OCI-LY7 (cell line): Measurements from ENCODE around the gene MAST1. TPM values are rescaled to one million over a fixed set of nuclear protein-coding genes. Genes with fewer than 3 reads are reported as not detected.

Experiments
- BruUV-seq: library from RNA; stranded (reverse); fragments of 400-500 nt; replicated peaks from 2 replicates; lab custom pipeline; 2021; lab: Mats Ljungman, UMichigan
- CTCF ChIA-PET: fragments of 300-600 bp; sonication (Branson Sonifier 250); formaldehyde crosslinking; loops from one replicate; lab custom pipeline; 2022; ENCODE audit warnings: antibody characterized with exemption; ENCODE audit not compliant: unreplicated experiment; lab: Charles Lee
- POLR2A ChIA-PET: fragments of 300-600 bp; sonication (Branson Sonifier 250); formaldehyde crosslinking; loops from one replicate; lab custom pipeline; 2022; ENCODE audit warnings: antibody characterized with exemption; lab: Charles Lee
- DNase-seq: peaks from one replicate; pipeline ENCODE4 v3.0.0-alpha.2; 2015; ENCODE audit warnings: low spot score
- H2AFZ ChIP-seq: fragments of 200-600 bp; sonication (generic), shearing (Covaris generic); 2 replicates; pipeline ENCODE4 v1.6.1; 2014; ENCODE audit warnings: mild to moderate bottlenecking, antibody characterized with exemption, low read length, moderate library complexity
- H3K27ac ChIP-seq: fragments of 200-600 bp; sonication (generic); 2 replicates; pipeline ENCODE4 v1.5.1; 2014; ENCODE audit warnings: mixed run types, low read depth, mild to moderate bottlenecking, moderate library complexity, low read length, inconsistent platforms; ENCODE audit not compliant: poor library complexity, severe bottlenecking
- H3K36me3 ChIP-seq: fragments of 200-600 bp; sonication (generic); 2 replicates; pipeline ENCODE4 v1.6.1; 2014; ENCODE audit warnings: mild to moderate bottlenecking, antibody characterized with exemption, low read length, moderate library complexity, mixed read lengths; ENCODE audit not compliant: insufficient read depth
- H3K4me1 ChIP-seq: fragments of 200-600 bp; sonication (generic); 2 replicates; pipeline ENCODE4 v1.5.1; 2014; ENCODE audit warnings: mild to moderate bottlenecking, low read length; ENCODE audit not compliant: insufficient read depth, poor library complexity, severe bottlenecking
- H3K4me2 ChIP-seq: fragments of 200-600 bp; sonication (generic); 2 replicates; pipeline ENCODE4 v1.6.1; 2014; ENCODE audit warnings: mild to moderate bottlenecking, low read length
- H3K4me3 ChIP-seq: fragments of 200-600 bp; sonication (generic); 2 replicates; pipeline ENCODE4 v1.5.1; 2014; ENCODE audit warnings: mild to moderate bottlenecking, low read depth, low read length; ENCODE audit not compliant: poor library complexity, severe bottlenecking
- H3K79me2 ChIP-seq: fragments of 200-600 bp; sonication (generic); 2 replicates; pipeline ENCODE4 v1.6.1; 2016; ENCODE audit warnings: low read depth, mild to moderate bottlenecking, low read length, moderate library complexity, mixed read lengths; ENCODE audit not compliant: insufficient read depth
- H3K9me2 ChIP-seq: fragments of 200-600 bp; sonication (generic); 2 replicates; pipeline ENCODE4 v1.6.1; 2016; ENCODE audit warnings: mild to moderate bottlenecking, low read length, mixed read lengths; ENCODE audit not compliant: insufficient read depth
- H3K9me3 ChIP-seq: fragments of 200-600 bp; sonication (generic); 2 replicates; pipeline ENCODE4 v1.6.1; 2014; ENCODE audit warnings: mild to moderate bottlenecking, mixed run types, low read length, mixed read lengths
- H4K20me1 ChIP-seq: fragments of 200-600 bp; sonication (generic); 2 replicates; pipeline ENCODE4 v1.6.1; 2014; ENCODE audit warnings: mild to moderate bottlenecking, antibody characterized with exemption, low read length, moderate library complexity, mixed read lengths; ENCODE audit not compliant: insufficient read depth
- EZH2phosphoT487 ChIP-seq: fragments of 200-600 bp; sonication (generic); IDR thresholded peaks from 2 replicates; pipeline ENCODE4 v1.6.1; 2018; ENCODE audit warnings: low read depth, borderline replicate concordance, mild to moderate bottlenecking, mixed run types, antibody characterized with exemption, low read length, moderate library complexity, mixed read lengths
- intact Hi-C: fragments of 100-400 bp; cut with micrococcal nuclease; formaldehyde crosslinking; loops from one replicate; pipeline ENCODE4 v1.10.0; 2022; ENCODE audit not compliant: unreplicated experiment
- total RNA-seq, 2 experiments: library from RNA; depleted of rRNA in 1 of 2; stranded (reverse); fragments of >200 nt in 1 of 2; shearing (Covaris generic) in 1 of 2; gene quantifications; 2 replicates each; pipeline ENCODE4 v1.2.3, GENCODE V29; 2014 to 2022
- TF ChIP-seq, protein P1 (sequence below): fragments of 200-600 bp; sonication (generic); conservative IDR thresholded peaks from 2 replicates; pipeline ENCODE4 v1.5.1; 2014; ENCODE audit warnings: mild to moderate bottlenecking, antibody characterized with exemption, low read length, moderate library complexity, mixed read lengths

Gene MAST1
- total RNA-seq, 2 experiments from 2014 or later = 9.1 to 21.1 TPM

DNA sequence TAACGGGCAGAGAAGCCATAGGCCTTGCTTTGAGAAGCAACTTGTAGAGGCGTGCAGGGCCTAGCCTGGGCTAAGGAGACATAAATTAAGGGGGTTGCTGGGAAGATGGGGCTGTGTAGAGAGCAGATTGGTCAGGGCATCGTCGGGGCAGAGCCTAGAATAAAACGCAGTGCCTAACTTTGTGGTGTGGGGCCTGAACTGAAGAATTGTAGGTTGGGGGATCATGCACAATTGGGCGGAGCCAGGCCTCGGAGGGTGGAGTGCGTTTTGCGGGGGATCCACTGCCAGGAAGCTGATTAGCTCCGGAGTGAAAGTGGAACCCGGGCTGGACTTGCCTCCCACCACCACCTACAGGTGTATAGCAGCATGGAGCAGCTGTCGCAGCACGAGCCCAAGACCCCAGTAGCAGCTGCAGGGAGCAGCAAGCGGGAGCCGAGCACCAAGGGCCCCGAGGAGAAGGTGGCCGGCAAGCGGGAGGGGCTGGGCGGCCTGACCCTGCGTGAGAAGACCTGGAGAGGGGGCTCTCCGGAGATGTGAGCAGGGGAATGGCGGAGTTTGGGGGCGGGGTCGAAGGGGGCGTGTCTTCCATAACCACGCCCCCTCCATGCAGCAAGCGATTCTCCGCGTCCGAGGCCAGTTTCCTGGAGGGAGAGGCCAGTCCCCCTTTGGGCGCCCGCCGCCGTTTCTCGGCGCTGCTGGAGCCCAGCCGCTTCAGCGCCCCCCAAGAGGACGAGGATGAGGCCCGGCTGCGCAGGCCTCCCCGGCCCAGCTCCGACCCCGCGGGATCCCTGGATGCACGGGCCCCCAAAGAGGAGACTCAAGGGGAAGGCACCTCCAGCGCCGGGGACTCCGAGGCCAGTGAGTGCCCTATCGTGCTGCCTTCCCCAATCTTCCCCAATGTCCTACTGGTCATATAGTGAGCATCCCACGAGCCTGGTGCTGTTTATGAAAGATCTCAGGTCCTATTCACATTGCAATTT, 29.1 kb downstream of the MAST1 start:
- Histone ChIP-seq H3K9me2 (no peaks in the 10 kb centered on the region), H4K20me1 (no peaks in the 10 kb centered on the region), H3K4me3 (peak overlapping the region; percentile 68), H3K4me1 (peaks cover 14% of the 10 kb centered on the region), H3K36me3 (no peaks in the 10 kb centered on the region), H3K27ac (peak overlapping the region; percentile 16), H3K4me2 (peak overlapping the region; percentile 94), H2AFZ (peak overlapping the region; percentile 87), H3K9me3 (no peaks in the 10 kb centered on the region), H3K79me2 (no peaks in the 10 kb centered on the region)
- TF ChIP-seq, protein P1, sequence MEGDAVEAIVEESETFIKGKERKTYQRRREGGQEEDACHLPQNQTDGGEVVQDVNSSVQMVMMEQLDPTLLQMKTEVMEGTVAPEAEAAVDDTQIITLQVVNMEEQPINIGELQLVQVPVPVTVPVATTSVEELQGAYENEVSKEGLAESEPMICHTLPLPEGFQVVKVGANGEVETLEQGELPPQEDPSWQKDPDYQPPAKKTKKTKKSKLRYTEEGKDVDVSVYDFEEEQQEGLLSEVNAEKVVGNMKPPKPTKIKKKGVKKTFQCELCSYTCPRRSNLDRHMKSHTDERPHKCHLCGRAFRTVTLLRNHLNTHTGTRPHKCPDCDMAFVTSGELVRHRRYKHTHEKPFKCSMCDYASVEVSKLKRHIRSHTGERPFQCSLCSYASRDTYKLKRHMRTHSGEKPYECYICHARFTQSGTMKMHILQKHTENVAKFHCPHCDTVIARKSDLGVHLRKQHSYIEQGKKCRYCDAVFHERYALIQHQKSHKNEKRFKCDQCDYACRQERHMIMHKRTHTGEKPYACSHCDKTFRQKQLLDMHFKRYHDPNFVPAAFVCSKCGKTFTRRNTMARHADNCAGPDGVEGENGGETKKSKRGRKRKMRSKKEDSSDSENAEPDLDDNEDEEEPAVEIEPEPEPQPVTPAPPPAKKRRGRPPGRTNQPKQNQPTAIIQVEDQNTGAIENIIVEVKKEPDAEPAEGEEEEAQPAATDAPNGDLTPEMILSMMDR = peak; percentile 44; the same call in 1 of the 2 replicates
- no peak for TF ChIP-seq EZH2phosphoT487
- no TSS peak for BruUV-seq
- ChIA-PET POLR2A (no interaction called here), CTCF (no interaction called here)
- DNase-seq = peak; percentile 78
- intact Hi-C loops = no loop called here

DNA sequence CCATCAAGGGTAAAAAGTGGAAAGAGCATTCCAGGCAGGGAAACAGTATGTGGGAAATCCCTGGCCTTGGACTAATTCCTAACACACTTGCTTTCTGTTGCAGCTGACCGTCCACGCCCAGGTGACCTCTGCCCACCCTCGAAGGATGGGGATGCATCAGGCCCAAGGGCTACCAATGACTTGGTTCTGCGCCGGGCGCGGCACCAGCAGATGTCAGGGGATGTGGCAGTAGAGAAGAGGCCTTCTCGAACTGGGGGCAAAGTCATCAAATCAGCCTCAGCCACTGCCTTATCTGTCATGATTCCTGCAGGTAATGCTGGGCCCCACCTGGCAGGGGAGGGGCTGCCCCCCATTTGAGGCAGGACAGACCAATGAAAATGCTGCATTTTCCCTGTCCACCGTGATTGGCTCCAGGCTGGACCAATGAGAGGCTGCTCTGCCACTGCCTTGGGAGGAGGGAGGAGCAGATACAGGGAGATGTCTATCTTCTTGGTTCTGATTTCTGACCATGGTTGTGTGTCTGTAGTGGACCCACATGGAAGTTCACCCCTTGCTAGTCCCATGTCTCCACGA, 30.3 kb downstream of the MAST1 start:
- H3K4me3 ChIP-seq = no peak overlapping the region
- H3K9me3 ChIP-seq = no peaks in the 10 kb centered on the region
- TF ChIP-seq EZH2phosphoT487 = no peak
- TF ChIP-seq, protein P1 = no peak
- H3K36me3 ChIP-seq = peaks cover 9% of the 10 kb centered on the region
- CTCF ChIA-PET = no interaction called here
- no TSS peak for BruUV-seq
- no peaks in the 10 kb centered on the region for H4K20me1 ChIP-seq
- peak; percentile 67 for DNase-seq
- no peak overlapping the region for H3K4me2 ChIP-seq
- intact Hi-C loops = no loop called here
- no peaks in the 10 kb centered on the region for H3K9me2 ChIP-seq
- H3K79me2 ChIP-seq = no peaks in the 10 kb centered on the region
- POLR2A ChIA-PET = no interaction called here
- H3K4me1 ChIP-seq = peaks cover 14% of the 10 kb centered on the region
- no peak overlapping the region for H2AFZ ChIP-seq
- H3K27ac ChIP-seq = no peak overlapping the region
